ENCODE data around the gene BMP2K. TPM values are rescaled to one million over a fixed set of nuclear protein-coding genes. Genes with fewer than 3 reads are reported as not detected.

Gene BMP2K
- total RNA-seq, 2 experiments from 2014 or later, result 4.6 to 5.6 TPM

- no peak overlapping the region for H3K27ac ChIP-seq (ENCODE audit: low read depth in 1 of 2, low read length in 2 of 2)
- H3K4me3 Mint-ChIP-seq, result peak overlapping the region; percentile 96
- H3K27me3 Mint-ChIP-seq, result no peaks in the 10 kb centered on the region
- no peaks in the 10 kb centered on the region for H3K36me3 ChIP-seq (ENCODE audit: insufficient read depth, low read length)
- peaks cover 20% of the 10 kb centered on the region for H3K4me1 Mint-ChIP-seq (ENCODE audit: low read depth)
- ChIA-PET POLR2A (interaction anchor here (0.9 kb wide), 1 partner anchor 129 kb away, joined by 3 read pairs; no protein-coding TSS in a partner anchor), CTCF (interaction anchor here (0.9 kb wide), 1 partner anchor 16 kb away, joined by 5 read pairs; no protein-coding TSS in a partner anchor)
- peak in 2 of 14 experiments; percentile 17 to 25 for DNase-seq
- H3K36me3 Mint-ChIP-seq (ENCODE audit: low read depth), result peaks cover 12% of the 10 kb centered on the region
- TF ChIP-seq CTCF (IDR thresholded peaks at IDR 0.05), result no peak
- H3K27ac Mint-ChIP-seq, result peak overlapping the region; percentile 90
- no peaks in the 10 kb centered on the region for H3K9me3 Mint-ChIP-seq
- intact Hi-C loops (cut with DNase I, micrococcal nuclease), result loop anchor here (10.0 kb wide), 2 partner anchors 50 to 1410 kb away; no protein-coding TSS in a partner anchor
- H3K9me3 ChIP-seq (ENCODE audit: control insufficient read depth in 1 of 2, insufficient read depth in 1 of 2, low read length in 2 of 2), result no peaks in the 10 kb centered on the region
- no peaks in the 10 kb centered on the region for H3K27me3 ChIP-seq (ENCODE audit: control insufficient read depth in 1 of 2, insufficient read depth in 2 of 2, low read length in 2 of 2)
- ATAC-seq (ENCODE audit: poor library complexity), result no peak
- H3K4me1 ChIP-seq (ENCODE audit: insufficient read depth, low read length), result peaks cover 15% of the 10 kb centered on the region
- no peak overlapping the region for H3K4me3 ChIP-seq (ENCODE audit: low read length)
Observed at GRCh38 chr4:78774417-78774816, 1.7 kb upstream of the BMP2K start.

DNA sequence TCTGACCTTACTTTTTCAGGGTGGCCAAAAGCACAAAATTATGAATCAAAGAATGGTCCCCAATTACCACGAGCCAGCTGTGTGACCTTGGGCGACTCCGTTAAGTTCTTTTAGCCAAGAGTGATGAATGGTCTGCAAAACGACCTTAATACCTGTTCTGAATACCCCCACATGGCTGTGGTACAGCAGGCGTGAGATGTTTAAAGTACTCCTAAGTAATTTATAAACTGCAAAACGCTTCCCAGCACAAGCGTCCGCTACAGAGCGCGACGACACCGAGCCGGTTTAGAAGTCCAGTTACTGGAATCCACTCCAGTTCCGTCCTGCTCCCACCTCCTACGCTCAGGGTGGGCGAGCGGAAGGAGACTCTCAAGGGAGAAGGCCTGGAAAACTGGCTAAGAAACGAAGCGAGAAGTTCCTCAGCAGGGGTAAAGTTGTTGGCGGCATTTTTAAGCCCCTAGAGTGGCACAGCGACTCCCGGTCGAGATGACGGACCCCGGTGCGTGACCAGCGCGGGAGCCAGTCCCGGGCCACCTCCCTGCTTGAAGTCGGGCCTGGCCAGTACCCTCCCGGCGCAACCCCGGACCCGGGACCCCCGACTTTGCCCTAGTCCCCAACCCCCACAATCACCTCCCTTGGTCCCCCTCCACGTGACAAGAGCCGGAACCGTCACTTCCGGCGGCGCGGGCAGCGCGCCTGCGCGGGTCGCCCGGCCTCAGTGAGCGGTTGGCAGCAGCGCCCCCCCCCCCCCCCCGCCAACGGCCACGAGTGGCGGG lies 659 bp upstream of the BMP2K start:
- Histone ChIP-seq H3K36me3 (ENCODE audit: insufficient read depth, low read length) (no peaks in the 10 kb centered on the region), H3K27me3 (ENCODE audit: control insufficient read depth in 1 of 2, insufficient read depth in 2 of 2, low read length in 2 of 2) (no peaks in the 10 kb centered on the region), H3K9me3 (ENCODE audit: control insufficient read depth in 1 of 2, insufficient read depth in 1 of 2, low read length in 2 of 2) (no peaks in the 10 kb centered on the region), H3K27ac (ENCODE audit: low read depth in 1 of 2, low read length in 2 of 2) (peak overlapping the region; percentile 72 to 87), H3K4me3 (ENCODE audit: low read length) (peak overlapping the region; percentile 94), H3K4me1 (ENCODE audit: insufficient read depth, low read length) (peaks cover 15% of the 10 kb centered on the region)
- H3K36me3 Mint-ChIP-seq (ENCODE audit: low read depth), result peaks cover 12% of the 10 kb centered on the region
- H3K4me3 Mint-ChIP-seq, result peak overlapping the region; percentile 96
- H3K9me3 Mint-ChIP-seq, result no peaks in the 10 kb centered on the region
- ATAC-seq (ENCODE audit: poor library complexity), result peak; percentile 61
- H3K4me1 Mint-ChIP-seq (ENCODE audit: low read depth), result peaks cover 20% of the 10 kb centered on the region
- no peak for TF ChIP-seq CTCF (IDR thresholded peaks at IDR 0.05)
- intact Hi-C loops (cut with DNase I, micrococcal nuclease), result loop anchor here (5.0 to 10.0 kb wide), 8 partner anchors 42 to 1703 kb away; partner anchors contain the start of gene PAQR3 (in 1 of the 2)
- H3K27me3 Mint-ChIP-seq, result no peaks in the 10 kb centered on the region
- ChIA-PET POLR2A (interaction anchor here (0.9 to 1.2 kb wide), 3 partner anchors 8 to 131 kb away, joined by 3 to 5 read pairs (median 3); no protein-coding TSS in a partner anchor), CTCF (interaction anchor here (0.7 to 1.6 kb wide), 2 partner anchors 131 to 151 kb away, joined by 3 to 4 read pairs; no protein-coding TSS in a partner anchor)
- peak overlapping the region; percentile 90 for H3K27ac Mint-ChIP-seq
- peak; percentile 74 to 93 (median 85) for DNase-seq

DNA sequence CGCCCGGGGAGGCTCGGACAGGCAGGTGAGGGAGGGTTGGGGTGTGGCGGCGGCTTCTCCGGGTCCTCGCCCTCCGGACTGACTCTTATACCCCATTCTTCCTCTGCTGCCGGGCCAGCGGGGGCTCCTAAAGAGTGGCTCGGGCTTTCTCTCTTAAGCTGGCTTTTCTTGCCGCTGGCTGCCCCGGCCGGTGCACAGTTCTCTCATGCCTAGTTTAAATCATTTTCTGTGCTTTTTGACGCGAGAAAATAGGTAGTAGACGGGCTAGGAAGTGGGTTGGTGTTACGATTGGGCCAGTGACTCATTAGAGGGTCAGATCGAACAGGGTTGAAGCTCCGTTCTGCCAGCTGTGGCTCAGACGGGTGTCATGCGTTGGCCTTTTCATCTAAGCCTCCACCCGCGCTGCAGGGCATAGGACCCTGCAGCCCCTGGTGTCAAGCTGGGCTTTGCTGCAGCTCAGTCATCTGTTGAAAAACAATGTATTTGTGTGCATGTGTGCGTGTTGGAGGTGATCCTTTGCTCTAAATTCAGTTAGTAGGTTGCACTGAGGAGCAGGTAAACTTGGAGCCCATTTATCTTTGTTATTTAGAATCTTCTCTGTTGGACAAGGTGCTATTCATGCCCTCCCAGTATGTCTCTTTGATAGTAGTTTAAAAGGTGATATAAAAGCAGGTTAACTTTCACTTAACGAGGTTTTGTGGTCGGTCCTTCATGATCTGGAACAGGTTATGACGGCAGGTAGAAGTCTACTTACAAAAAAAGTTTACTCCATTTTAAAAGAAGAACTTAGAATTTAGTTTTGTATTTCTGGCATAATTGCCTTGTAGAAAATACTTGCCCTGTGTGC lies 802 bp downstream of the BMP2K start:
- H3K27me3 ChIP-seq (ENCODE audit: control insufficient read depth in 1 of 2, insufficient read depth in 2 of 2, low read length in 2 of 2), result no peaks in the 10 kb centered on the region

More for the DNA sequence above, 802 bp downstream of the BMP2K start:
- H3K27ac Mint-ChIP-seq, result peak overlapping the region; percentile 97
- peak; percentile 10 to 74 (median 38) for DNase-seq
- peak overlapping the region; percentile 95 for H3K4me3 Mint-ChIP-seq
- no peaks in the 10 kb centered on the region for H3K9me3 Mint-ChIP-seq
- Histone ChIP-seq H3K4me1 (ENCODE audit: insufficient read depth, low read length) (peaks cover 15% of the 10 kb centered on the region), H3K27ac (ENCODE audit: low read depth in 1 of 2, low read length in 2 of 2) (peak overlapping the region; percentile 32 to 34), H3K36me3 (ENCODE audit: insufficient read depth, low read length) (no peaks in the 10 kb centered on the region), H3K9me3 (ENCODE audit: control insufficient read depth in 1 of 2, insufficient read depth in 1 of 2, low read length in 2 of 2) (no peaks in the 10 kb centered on the region), H3K4me3 (ENCODE audit: low read length) (peak overlapping the region; percentile 72)
- H3K4me1 Mint-ChIP-seq (ENCODE audit: low read depth), result peaks cover 20% of the 10 kb centered on the region
- POLR2A ChIA-PET, result interaction anchor here (0.7 to 1.2 kb wide), 5 partner anchors 9 to 957 kb away, joined by 3 to 5 read pairs (median 4); no protein-coding TSS in a partner anchor
- peak; percentile 53 for ATAC-seq (ENCODE audit: poor library complexity)
- peaks cover 12% of the 10 kb centered on the region for H3K36me3 Mint-ChIP-seq (ENCODE audit: low read depth)
- CTCF ChIA-PET, result interaction anchor here (0.6 to 1.6 kb wide), 3 partner anchors 20 to 132 kb away, joined by 3 read pairs; no protein-coding TSS in a partner anchor
- intact Hi-C loops (cut with DNase I, micrococcal nuclease), result loop anchor here (5.0 to 10.0 kb wide), 8 partner anchors 40 to 1705 kb away; partner anchors contain the start of gene PAQR3 (in 1 of the 2)
- TF ChIP-seq CTCF (IDR thresholded peaks at IDR 0.05), result no peak
- H3K27me3 Mint-ChIP-seq, result no peaks in the 10 kb centered on the region
